RWPE2 (cell line): ENCODE results near the gene SULF2.

ENCODE experiments used
- ATAC-seq: fragments of 200-7000 bp; cut with Tn5 transposase; 3 replicates; pipeline ENCODE4 v1.9.1; 2021; ENCODE audit warnings: low read depth
- DNase-seq: peaks from one replicate; pipeline ENCODE4 v3.0.0-alpha.2; 2020; ENCODE audit warnings: low spot score
- H3K27ac ChIP-seq: fragments of 450-650 bp; 2 replicates; pipeline ENCODE4 v1.5.1; 2017; ENCODE audit warnings: mild to moderate bottlenecking; ENCODE audit not compliant: poor library complexity, severe bottlenecking
- H3K27me3 ChIP-seq: fragments of 250-450 bp; sonication (Bioruptor Pico); 2 replicates; pipeline ENCODE4 v1.5.1; 2021; ENCODE audit warnings: mild to moderate bottlenecking, moderate library complexity; ENCODE audit not compliant: insufficient read depth, poor library complexity, severe bottlenecking
- H3K36me3 ChIP-seq: fragments of 250-450 bp; sonication (Bioruptor Pico); 2 replicates; pipeline ENCODE4 v1.5.1; 2020; ENCODE audit warnings: low read depth, mild to moderate bottlenecking, moderate library complexity
- H3K4me1 ChIP-seq: fragments of 250-450 bp; sonication (Bioruptor Pico); 2 replicates; pipeline ENCODE4 v1.5.1; 2021; ENCODE audit warnings: mild to moderate bottlenecking, moderate library complexity; ENCODE audit not compliant: insufficient read depth, poor library complexity, severe bottlenecking
- H3K4me3 ChIP-seq: fragments of 250-450 bp; sonication (Bioruptor Pico); 2 replicates; pipeline ENCODE4 v1.5.1; 2021; ENCODE audit warnings: mild to moderate bottlenecking, moderate library complexity; ENCODE audit not compliant: severe bottlenecking
- H3K9me3 ChIP-seq: fragments of 250-450 bp; sonication (Bioruptor Pico); 2 replicates; pipeline ENCODE4 v1.5.1; 2021; ENCODE audit warnings: mild to moderate bottlenecking, moderate library complexity; ENCODE audit not compliant: severe bottlenecking
- CTCF ChIP-seq: fragments of 450-650 bp; IDR thresholded peaks from one replicate; pipeline ENCODE4 v1.5.1; 2017; ENCODE audit warnings: mild to moderate bottlenecking, moderate library complexity; ENCODE audit not compliant: poor library complexity, severe bottlenecking

The SULF2 gene

GRCh38 chr20:47686545-47686944, 98.7 kb downstream of the SULF2 start:
- H3K4me1 ChIP-seq, result no peaks in the 10 kb centered on the region
- H3K27ac ChIP-seq, result no peak overlapping the region
- H3K4me3 ChIP-seq, result no peak overlapping the region
- ATAC-seq, result peak; percentile 12; the same call in 1 of the 3 replicates
- TF ChIP-seq CTCF, result no peak
- no peak for DNase-seq
- H3K9me3 ChIP-seq, result peaks cover 3% of the 10 kb centered on the region
- no peaks in the 10 kb centered on the region for H3K27me3 ChIP-seq
- H3K36me3 ChIP-seq, result peaks cover 93% of the 10 kb centered on the region

- Histone ChIP-seq H3K9me3 (no peaks in the 10 kb centered on the region), H3K4me1 (no peaks in the 10 kb centered on the region), H3K27me3 (no peaks in the 10 kb centered on the region), H3K4me3 (no peak overlapping the region), H3K36me3 (peaks cover 89% of the 10 kb centered on the region), H3K27ac (no peak overlapping the region)
- no peak for TF ChIP-seq CTCF
- peak; percentile 80 for DNase-seq
- no peak for ATAC-seq
Measured at GRCh38 chr20:47684306-47685080, 100.8 kb downstream of the SULF2 start.

- no peak for TF ChIP-seq CTCF
- H3K27ac ChIP-seq, result no peak overlapping the region
- ATAC-seq, result no peak
- peak; percentile 87 for DNase-seq
- peaks cover 73% of the 10 kb centered on the region for H3K36me3 ChIP-seq
- no peaks in the 10 kb centered on the region for H3K4me1 ChIP-seq
- H3K9me3 ChIP-seq, result no peaks in the 10 kb centered on the region
- H3K27me3 ChIP-seq, result no peaks in the 10 kb centered on the region
- no peak overlapping the region for H3K4me3 ChIP-seq
Measured at GRCh38 chr20:47682916-47683315, 102.4 kb downstream of the SULF2 start.

- peaks cover 75% of the 10 kb centered on the region for H3K36me3 ChIP-seq
- TF ChIP-seq CTCF, result no peak
- H3K4me3 ChIP-seq, result no peak overlapping the region
- ATAC-seq, result no peak
- no peak overlapping the region for H3K27ac ChIP-seq
- H3K9me3 ChIP-seq, result no peaks in the 10 kb centered on the region
- no peaks in the 10 kb centered on the region for H3K27me3 ChIP-seq
- no peaks in the 10 kb centered on the region for H3K4me1 ChIP-seq
- no peak for DNase-seq
Measured at GRCh38 chr20:47682028-47682783, 103.1 kb downstream of the SULF2 start.
